ENCODE measurements around the gene MRPL38.

DNA sequence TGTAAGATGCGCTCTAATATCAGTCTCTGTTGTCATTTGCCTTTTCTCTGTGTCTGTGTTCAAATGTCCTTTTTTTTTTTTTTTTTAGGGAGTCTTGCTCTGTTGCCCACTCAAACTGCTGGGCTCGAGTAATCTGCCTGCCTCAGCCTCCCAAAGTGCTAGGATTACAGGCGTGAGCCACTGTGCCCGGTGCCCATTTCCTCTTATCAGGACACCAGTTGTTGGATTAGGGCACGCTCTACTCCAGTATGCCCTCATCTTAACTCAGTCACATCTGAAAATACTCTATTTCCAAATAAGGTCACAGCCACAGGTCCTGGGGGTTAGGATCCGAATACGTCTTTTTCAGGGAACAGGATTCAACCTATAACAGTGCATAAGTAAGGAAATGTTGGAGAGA, 24.4 kb downstream of the MRPL38 start:
- TF ChIP-seq, protein P1, sequence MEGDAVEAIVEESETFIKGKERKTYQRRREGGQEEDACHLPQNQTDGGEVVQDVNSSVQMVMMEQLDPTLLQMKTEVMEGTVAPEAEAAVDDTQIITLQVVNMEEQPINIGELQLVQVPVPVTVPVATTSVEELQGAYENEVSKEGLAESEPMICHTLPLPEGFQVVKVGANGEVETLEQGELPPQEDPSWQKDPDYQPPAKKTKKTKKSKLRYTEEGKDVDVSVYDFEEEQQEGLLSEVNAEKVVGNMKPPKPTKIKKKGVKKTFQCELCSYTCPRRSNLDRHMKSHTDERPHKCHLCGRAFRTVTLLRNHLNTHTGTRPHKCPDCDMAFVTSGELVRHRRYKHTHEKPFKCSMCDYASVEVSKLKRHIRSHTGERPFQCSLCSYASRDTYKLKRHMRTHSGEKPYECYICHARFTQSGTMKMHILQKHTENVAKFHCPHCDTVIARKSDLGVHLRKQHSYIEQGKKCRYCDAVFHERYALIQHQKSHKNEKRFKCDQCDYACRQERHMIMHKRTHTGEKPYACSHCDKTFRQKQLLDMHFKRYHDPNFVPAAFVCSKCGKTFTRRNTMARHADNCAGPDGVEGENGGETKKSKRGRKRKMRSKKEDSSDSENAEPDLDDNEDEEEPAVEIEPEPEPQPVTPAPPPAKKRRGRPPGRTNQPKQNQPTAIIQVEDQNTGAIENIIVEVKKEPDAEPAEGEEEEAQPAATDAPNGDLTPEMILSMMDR (IDR thresholded peaks at IDR 0.05; ENCODE audit: insufficient read depth, low read depth, low read length) = no peak
- TF ChIP-seq EZH2 (IDR thresholded peaks at IDR 0.05; ENCODE audit: insufficient read depth, low read length) = no peak

Data from astrocyte (in vitro differentiated cells and primary cell).